Renal cortex interstitium (tissue), 11 donors: ENCODE measurements around the gene TNS3. TPM values are rescaled to one million over a fixed set of nuclear protein-coding genes. Genes with fewer than 3 reads are reported as not detected.

ENCODE experiments used
- DNase-seq, 11 donors: peaks; one replicate each; pipeline ENCODE4 v3.0.0-alpha.2; 2013; ENCODE audit warnings: low read depth in 9 of 11, low spot score in 4 of 11; ENCODE audit errors: extremely low read depth in 1 of 11
- polyA plus RNA-seq, 3 donors: library from polyadenylated mRNA; unstranded; fragments of 120-200 nt; gene quantifications; one replicate each; pipeline ENCODE4 v1.2.1, GENCODE V29; 2013; ENCODE audit not compliant: insufficient read length in 3 of 3

Gene TNS3
- polyA plus RNA-seq, 3 donors: 88.3 to 97.2 (median 88.6) TPM

DNA sequence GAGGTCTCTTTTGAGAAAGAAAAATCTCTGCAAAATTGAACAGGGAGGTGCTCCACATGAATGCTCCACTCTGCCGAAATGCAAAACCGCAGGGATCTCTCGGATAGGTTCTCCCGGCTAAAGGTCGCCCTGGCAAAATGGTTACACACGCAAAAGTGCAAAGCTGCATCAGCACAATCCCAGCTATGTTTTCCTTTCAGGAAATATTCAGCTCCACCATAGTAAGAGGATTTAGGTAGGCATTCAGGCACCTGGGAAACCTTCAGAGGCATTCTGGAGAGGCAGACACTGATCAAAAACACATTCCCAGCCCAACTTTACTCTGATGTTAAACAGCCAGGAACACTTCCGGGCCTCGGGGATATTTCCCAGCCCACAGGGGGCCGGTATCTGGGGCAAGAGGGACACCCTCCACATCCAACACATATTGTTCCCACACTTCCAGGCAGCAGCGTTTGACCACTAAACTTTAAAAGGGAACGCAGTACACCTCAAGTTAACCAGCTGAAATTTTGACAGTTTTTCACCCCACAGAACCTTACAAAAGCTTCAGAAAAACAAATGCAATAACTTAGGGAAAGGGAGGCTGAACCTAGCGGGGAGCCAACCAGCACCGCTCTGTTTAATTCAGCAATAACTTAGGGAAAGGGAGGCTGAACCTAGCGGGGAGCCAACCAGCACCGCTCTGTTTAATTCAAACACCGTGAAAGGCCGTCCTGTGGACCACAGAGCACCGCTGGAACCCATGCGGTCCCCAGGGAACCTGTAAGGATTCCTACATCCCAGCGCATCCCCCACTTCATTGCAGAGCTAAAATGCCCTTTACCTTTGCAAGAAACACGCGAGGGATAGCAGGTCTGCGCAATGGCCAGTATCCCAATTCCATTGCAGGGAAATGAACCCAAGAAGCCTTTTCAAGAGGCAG lies 45.9 kb downstream of the TNS3 start:
- DNase-seq: no peak

DNA sequence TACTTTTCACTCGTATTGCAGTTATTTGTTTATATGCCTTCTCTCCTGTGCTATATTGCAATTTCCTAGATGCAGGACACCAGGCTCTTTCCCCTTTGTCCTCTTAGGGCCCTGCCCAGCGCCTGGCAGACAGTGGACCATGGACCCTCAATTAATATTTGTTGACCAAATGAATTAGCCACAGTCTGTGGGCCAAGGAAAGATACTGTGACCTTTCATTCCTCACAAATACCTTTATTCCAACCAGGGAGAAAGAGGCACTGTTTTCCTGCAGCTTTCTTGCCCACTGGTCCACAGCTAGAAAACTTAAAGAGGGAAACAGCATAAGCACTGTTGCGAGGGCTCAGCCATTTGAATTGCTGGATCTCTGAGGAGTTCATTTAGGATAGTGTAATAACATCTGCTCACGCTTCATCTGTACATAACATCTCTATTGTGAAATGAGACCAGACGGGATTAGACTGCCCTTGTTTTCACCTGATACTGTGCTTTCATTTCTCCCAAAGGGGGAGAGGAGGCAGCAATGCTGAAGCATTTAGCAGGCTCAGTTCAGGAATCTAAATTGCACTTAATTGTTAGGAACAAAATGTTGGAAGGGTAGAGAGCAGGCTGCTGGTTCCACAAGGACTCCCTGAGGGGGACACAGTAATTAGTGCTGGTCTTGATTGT lies 46.7 kb downstream of the TNS3 start:
- DNase-seq: no peak

DNA sequence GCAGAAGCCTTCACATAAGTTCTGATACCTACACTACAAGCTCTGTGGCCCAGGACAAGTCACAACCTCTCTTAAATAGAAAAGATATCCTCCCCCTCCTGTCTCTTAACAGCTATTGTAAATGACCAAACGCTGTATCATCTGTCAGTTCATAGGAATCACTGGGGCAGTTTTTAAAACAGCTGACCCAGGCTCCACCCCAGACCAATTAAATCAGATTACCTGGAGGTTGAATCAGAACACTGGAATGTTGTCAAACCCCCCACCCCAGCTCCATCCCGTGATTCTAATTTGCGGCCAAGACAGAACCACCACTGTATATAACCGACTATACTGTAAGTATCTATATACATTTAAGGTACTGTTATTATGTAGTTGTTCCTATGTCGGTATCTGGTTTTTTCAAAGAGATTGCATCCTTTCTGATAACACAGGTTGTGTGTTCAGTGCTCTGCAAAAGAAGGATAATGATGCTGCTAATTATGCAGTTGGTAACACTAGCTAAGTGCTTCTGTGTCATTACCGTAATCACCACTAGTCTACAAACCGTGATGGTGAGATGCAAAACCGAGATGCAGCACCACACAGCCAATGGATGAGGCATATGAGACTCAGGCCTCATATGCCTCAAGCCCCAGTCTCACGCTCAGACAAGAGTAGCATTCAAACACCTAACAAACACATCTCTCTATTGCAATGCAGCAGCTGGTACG lies 47.4 kb downstream of the TNS3 start:
- DNase-seq: no peak

DNA sequence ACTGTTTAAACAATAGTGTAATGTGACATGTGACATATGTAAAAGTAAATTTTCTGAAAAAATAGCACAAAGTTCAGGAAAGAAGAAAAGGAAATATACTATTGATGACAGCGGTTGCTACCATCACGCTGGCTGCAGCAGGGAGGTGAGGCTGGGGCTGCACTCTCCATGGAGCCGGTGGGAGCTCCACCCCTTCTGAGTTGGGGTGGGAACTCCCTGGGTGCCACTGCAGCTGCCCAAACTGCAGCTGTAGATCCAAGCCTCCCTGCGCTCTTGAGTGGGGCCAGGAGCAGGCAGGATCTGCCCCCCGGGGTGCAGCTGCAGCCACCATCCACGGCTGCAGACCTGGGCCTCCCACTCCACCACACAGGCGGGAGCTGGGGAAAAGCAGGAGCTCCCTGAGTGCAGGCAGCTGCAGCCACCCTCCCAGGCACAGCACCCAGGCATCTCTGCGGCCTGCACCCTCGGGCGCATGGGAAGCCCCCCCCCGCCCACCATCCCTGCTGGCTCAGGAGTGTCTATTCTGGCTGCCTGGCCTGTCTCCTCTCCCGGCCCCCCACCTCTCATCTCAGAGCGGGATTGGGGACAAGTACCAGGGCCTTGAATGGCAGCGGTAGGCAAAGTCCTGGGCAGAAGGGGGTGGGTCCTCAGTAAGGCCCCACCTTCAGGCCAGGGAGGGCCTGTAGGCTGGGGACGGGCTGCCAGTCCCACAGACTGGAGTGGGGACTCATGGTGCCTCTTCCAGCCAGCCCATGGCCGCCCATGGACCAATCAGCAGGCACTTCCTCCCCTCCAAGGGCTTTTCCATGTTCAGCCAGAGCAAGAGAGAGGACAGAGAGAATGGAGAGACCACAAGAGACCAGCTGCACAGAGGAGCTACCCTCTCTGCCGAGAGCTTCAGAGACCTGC lies 50.1 kb downstream of the TNS3 start:
- no peak for DNase-seq

DNA sequence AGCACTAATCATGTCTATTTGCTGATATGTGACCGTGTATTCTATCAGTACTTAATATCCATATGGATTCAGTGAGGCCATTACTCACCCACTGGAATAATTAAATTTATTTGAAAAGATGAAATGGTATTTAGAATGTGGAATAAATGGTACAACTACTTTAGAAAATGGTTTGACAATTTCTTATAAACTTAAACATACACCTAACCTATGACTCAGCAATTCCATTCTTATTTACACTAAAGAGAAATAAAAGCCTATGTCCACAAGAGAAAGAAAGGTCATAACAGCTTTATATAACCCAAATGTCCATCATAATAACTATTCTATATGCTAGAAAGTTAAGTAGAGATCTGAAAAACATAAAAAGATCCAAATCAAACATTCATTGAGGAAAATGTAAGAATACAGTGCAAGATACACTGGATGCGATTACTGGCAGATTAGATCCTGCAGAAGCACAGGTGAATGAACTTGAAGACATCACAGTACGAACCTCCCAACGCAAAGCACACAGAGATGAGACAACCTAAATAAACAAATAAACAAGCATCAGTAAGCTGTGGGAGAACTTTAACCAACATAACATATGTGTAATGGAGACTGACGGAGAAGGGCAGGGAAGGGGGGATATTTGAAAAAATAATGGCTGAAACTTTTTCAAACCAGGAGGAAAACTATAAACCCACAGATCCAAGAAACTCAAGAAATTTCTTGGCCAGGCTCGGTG lies 51.9 kb downstream of the TNS3 start:
- DNase-seq: no peak

DNA sequence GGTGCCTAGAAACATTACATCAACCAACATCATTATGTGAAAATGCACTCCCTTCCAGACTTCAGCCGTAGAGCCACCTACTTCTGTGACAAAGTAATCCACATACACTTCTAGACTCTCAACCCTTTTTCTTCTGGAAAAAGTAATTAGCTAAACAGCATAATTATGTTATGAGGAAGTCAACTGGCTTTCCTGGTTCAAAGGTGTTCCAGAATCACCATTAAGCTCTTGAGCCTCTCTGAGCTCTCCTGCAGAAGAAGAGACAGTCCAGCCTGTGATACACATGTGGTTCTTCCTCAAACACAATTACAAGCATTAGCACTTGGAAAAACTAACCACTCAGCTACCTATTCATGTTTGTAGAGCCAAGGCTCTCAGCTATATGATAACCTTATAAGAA lies 52.5 kb downstream of the TNS3 start:
- no peak for DNase-seq

DNA sequence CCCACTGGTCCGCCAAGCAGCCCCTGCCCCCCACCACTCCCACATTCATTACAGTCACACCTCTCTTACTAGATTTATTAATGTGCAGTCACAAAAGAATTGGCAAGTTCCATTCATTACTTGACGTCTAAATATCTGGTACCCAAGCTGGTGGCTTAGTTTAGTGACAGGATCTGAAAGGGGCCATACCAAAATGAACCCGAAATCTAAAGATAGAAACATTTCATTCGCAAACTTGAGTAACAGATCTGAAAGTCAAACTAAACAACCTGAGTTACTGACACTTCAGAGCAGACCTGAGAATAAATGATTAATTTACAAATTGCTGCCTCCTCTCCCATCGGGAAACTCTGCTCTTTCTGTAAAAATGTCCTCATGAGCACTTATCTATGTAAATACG lies 53.4 kb downstream of the TNS3 start:
- no peak for DNase-seq

DNA sequence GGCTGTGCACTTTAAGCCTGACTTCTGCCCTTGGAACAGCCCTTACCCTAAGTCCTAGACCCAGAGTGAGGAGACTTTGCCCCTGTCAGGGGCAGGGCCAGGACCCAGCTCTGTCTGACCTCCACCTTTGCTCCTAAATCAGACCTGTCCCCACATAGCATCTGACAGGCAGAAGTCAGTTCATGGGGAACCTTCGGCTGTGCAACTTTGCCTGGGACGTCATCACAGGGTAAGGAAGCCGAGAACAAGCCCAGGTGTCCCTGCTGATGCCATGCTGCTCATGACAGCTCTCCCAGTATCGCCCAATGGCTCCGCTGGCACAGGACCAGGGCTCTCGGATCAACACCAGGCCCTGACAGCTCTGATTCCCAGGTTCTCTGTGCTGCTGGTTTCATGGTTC lies 55.4 kb downstream of the TNS3 start:
- DNase-seq: no peak

DNA sequence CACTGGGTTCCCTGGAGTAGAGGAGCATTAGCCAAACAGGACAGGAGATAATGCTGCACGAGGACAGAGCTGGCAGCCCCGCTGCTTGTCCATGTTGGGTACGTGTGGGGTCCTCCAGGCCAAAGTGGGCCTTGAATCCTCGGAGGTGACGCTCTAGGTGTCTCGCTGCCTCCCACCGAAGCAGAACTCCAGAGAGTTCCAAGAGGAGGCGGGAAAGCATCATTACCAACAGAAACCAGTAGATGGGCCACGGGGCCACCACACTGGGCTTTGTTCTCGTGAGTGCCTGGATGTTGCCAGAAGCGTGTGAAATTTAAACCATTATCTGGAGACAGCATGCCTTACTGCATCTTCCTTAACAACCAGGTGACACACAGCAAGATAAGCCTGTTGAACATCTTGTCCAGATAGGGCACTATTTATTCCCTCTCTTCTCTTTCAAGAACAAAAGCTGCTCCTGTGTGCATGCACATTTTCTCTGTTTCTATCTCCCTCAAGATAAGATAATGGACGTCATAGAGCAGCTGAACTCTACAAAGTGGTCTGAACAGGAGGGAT lies 56.8 kb downstream of the TNS3 start:
- DNase-seq: no peak

DNA sequence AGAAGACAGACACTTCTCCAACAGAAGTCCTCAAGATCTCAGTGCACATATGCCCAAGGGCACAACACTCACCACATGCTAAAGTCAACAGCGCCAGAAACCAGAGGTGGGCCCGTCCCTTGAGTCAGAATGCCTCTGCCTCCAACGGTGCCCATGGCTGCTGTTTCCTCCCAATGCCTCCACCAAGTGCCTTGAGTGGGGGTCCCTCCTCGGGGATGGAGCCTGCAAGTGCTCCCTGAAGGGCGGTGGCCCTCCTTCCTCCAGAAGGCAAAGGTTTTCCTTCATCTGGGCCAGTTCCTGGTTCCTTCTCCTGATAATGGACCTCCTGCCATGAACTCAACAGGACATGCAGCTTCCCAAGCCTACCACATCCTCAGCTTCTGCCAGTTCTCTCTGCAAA lies 58.5 kb downstream of the TNS3 start:
- no peak for DNase-seq

DNA sequence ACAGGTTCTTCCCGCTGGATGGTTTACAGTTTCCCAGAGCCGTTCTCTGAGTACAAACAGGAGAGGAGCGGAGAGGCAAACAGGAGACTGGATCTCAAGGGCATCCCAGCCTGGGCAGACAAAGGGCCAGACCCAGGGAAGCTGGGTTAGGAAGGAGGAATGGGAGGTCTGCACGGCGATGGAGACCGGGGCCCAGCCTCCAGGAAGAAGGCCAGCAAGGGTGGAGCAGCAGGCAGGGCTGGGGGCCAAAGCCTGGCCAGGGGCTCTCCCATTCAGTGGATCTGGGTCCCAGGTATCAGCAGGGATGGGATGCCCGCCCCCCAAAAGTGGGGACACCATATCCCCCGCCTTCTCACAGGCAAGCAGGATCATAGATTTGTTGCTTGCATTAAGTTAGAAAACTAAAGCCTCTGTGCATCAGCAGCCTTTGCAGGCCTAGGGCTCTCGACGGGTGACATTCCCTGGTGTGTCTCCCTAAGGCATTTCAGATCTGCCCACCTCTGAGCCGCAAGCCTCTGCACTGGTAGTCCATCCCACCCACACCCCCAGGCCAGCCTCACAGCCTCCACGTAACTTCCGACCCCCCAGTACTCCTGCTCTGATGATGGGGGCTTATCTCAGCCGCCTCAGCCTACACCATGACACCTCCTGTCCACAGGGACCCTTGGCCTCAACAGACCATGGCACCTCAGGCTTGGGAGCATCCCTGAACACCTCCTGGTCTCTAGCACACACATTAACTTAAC lies 59.9 kb downstream of the TNS3 start:
- no peak for DNase-seq

DNA sequence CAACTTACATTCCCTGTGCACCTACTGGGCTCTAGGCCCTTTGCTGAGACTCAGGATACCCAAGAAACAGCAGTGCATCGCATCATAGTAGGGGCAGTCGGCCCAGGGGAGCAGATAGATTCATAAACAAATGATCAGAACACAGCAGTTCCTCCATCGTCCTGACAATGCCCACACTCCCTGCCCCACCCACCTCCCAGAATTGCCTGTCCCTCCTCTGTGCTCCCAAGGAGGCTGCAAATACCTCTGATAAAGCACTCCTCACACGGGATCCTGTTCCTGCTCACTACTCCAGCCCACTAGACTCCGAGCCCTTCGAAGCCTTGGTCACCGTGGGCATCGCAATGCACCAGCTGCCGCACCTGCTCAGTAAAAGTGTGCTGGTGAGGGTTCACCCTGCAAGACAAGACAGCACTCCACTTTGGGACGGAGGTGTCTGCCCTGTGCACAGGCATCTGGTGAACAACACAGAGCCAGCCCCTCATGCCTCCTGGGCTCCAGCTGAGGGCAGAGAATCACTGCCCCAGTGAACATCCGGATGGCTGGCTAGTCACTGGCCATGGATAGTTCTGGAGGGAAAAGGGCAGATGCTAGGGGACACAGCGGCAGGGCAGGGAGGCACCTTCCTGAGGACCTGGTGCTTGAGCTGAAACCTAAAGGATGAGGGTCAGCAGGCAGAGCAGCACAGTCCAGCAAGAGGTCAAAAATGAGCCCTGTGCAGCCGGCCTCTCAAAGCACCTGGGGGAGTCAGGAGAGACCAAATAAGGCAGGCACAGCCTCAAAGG lies 60.7 kb downstream of the TNS3 start:
- DNase-seq: no peak

DNA sequence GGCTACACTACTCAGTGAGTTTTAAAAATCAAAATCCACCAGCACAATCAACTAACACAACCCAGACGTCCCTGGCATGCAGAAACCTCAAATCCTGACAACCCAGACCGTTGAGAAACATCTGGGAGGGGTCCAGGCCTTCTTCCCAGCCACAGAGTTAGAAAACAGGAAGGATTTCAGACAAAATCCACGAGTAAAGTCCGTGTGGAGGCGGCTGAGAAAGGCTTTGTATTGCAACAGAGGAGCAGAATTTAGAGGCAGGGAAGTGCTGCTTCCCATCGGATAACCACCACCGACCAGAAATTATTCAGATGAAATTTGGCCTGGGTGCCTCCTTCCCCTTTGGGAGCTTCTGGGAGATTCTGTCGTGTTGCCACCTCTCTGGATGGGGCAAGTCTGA lies 61.5 kb downstream of the TNS3 start:
- DNase-seq: no peak

DNA sequence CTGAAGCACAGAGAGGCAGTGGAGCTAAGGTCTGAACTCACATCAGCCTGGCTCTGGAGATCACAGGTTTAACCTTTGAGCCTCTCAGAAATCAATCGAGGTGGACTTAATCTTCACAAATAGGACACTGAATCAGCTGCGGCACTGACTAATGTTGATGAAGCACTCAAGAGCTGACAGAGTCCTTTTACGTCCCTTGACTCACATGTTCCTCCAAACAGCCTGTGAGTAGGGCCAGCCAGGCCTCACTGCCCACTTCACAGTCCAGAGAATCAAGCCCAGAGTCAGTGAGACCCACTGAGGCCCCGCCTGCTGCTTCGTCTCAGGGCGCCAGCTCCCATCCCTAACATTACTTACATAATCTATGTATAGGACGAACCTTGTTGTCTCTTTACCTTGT lies 63.1 kb downstream of the TNS3 start:
- DNase-seq: no peak

DNA sequence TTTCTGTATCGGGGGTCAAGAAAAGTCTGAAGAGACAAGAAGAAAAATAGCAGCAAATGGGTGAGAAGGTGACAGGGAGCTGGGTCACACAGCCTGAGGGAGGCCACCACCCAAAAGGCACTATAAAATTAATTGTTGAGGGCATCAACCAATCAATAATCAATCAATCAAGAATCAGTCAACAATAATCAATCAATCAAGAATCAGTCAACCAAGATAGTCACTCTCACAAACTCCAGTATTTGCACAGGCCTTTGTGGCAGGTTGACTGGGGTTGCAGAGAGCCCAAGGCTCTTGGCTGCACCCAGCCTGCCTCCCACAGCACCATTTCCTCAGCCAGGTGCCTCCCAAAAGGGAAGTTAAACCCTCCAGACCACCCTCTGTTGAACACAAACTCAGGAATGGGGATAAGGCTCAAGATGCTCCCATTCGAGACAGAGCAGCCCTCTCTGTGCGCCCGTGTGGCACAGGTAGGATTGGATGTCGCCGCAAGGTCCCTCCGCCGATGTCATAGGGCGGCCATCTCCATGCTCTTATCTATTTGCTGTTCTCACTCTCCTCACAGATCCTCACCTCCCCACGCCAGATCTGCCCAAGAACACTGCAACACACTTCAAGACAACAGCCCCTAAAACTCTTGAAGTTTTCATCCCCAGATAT lies 64.0 kb downstream of the TNS3 start:
- no peak for DNase-seq

DNA sequence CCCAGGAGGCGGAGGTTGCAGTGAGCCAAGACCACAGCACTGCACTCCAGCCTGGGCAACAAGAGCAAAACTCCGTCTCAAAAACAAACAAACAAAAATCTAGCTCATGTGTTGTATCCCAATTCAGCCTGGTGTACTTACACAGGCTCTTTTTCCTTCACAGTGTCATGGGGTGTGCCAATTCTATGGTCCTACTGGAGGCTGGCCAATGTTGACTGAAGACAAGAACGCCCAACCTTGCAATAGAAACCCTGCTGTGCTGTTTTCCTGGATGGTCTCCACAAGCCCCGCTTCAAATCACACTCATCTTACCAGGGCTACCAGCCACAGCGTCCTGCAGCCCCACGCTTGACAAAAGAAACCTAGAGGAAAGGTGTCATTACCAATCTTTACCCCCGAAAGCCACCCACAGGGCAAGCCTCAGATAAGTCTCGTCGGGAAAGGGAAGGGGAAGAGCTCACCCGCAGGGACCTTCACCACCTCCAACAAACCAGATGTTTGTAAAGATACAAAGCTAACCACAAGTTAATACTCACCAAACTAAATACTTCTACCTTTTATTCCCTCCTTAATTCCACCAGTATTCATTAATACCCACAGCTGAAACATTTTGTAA lies 64.8 kb downstream of the TNS3 start:
- DNase-seq: no peak
